ENCODE data around the gene DPPA4.
"Not testable (repeated sequence)": the region's sequence is repeated elsewhere in the genome, so short reads cannot be mapped to it uniquely, and the experiment has no call there.

The DPPA4 gene

GRCh38 chr3:109372639-109373038 is 35.3 kb upstream of the DPPA4 start:
- H3K4me3 ChIP-seq (ENCODE audit: low read depth, low read length): no peak overlapping the region
- TF ChIP-seq CTCF (IDR thresholded peaks at IDR 0.05; ENCODE audit: borderline replicate concordance, insufficient read depth, low read depth, low read length): no peak

GRCh38 chr3:109369510-109369909 is 32.2 kb upstream of the DPPA4 start:
- H3K4me3 ChIP-seq (ENCODE audit: low read depth, low read length): no peak overlapping the region
- TF ChIP-seq CTCF (IDR thresholded peaks at IDR 0.05; ENCODE audit: borderline replicate concordance, insufficient read depth, low read depth, low read length): no peak

GRCh38 chr3:109364088-109364487 is 26.7 kb upstream of the DPPA4 start:
- H3K4me3 ChIP-seq (ENCODE audit: low read depth, low read length): no peak overlapping the region
- TF ChIP-seq CTCF (IDR thresholded peaks at IDR 0.05; ENCODE audit: borderline replicate concordance, insufficient read depth, low read depth, low read length): no peak

GRCh38 chr3:109363634-109364033 is 26.3 kb upstream of the DPPA4 start:
- TF ChIP-seq CTCF (IDR thresholded peaks at IDR 0.05; ENCODE audit: borderline replicate concordance, insufficient read depth, low read depth, low read length): no peak
- H3K4me3 ChIP-seq (ENCODE audit: low read depth, low read length): no peak overlapping the region

- H3K4me3 ChIP-seq (ENCODE audit: low read depth, low read length): no peak overlapping the region
- no peak for TF ChIP-seq CTCF (IDR thresholded peaks at IDR 0.05; ENCODE audit: borderline replicate concordance, insufficient read depth, low read depth, low read length)
These were observed 25.5 kb upstream of the DPPA4 start for GRCh38 chr3:109362823-109363222.

GRCh38 chr3:109358809-109359208 is 21.5 kb upstream of the DPPA4 start:
- H3K4me3 ChIP-seq (ENCODE audit: low read depth, low read length): not testable (repeated sequence)

GRCh38 chr3:109356442-109357155 is 19.3 kb upstream of the DPPA4 start:
- no peak for TF ChIP-seq CTCF (IDR thresholded peaks at IDR 0.05; ENCODE audit: borderline replicate concordance, insufficient read depth, low read depth, low read length)
- no peak overlapping the region for H3K4me3 ChIP-seq (ENCODE audit: low read depth, low read length)

Data from GM12875 (cell line).